HG03442 (cell line): ENCODE results near the gene C1QTNF1.

Experiments
- ATAC-seq: cut with Tn5 transposase; IDR thresholded peaks from one replicate; pipeline ENCODE4 v1.9.1; 2021; ENCODE audit warnings: mild to moderate bottlenecking, moderate library complexity; ENCODE audit not compliant: unreplicated experiment

The C1QTNF1 gene

GRCh38 chr17:78992542-78993212, 31.3 kb upstream of the C1QTNF1 start:
- ATAC-seq = no peak

GRCh38 chr17:78993241-78993956, 30.6 kb upstream of the C1QTNF1 start:
- no peak for ATAC-seq

GRCh38 chr17:78993981-78994671, 29.8 kb upstream of the C1QTNF1 start:
- no peak for ATAC-seq

- no peak for ATAC-seq
These were observed 28.8 kb upstream of the C1QTNF1 start for GRCh38 chr17:78995022-78995760.

GRCh38 chr17:78995761-78996451, 28.1 kb upstream of the C1QTNF1 start:
- ATAC-seq = no peak

GRCh38 chr17:78996781-78997201, 27.2 kb upstream of the C1QTNF1 start:
- no peak for ATAC-seq

- no peak for ATAC-seq
These were observed 26.7 kb upstream of the C1QTNF1 start for GRCh38 chr17:78997231-78997741.

- no peak for ATAC-seq
These were observed 26.1 kb upstream of the C1QTNF1 start for GRCh38 chr17:78997881-78998280.

GRCh38 chr17:78998311-78999055, 25.5 kb upstream of the C1QTNF1 start:
- no peak for ATAC-seq

GRCh38 chr17:78999056-78999768, 24.8 kb upstream of the C1QTNF1 start:
- ATAC-seq = no peak

GRCh38 chr17:78999947-79000395, 24.0 kb upstream of the C1QTNF1 start:
- no peak for ATAC-seq

GRCh38 chr17:79000396-79001189, 23.4 kb upstream of the C1QTNF1 start:
- ATAC-seq = no peak

- no peak for ATAC-seq
These were observed 22.6 kb upstream of the C1QTNF1 start for GRCh38 chr17:79001190-79002020.

GRCh38 chr17:79002291-79002690, 21.7 kb upstream of the C1QTNF1 start:
- ATAC-seq = no peak

GRCh38 chr17:79002796-79003593, 21.0 kb upstream of the C1QTNF1 start:
- no peak for ATAC-seq

- ATAC-seq = no peak
These were observed 20.1 kb upstream of the C1QTNF1 start for GRCh38 chr17:79003661-79004411.
